Stimulated activated naive CD8-positive, alpha-beta T cell treated with anti-CD3 and anti-CD28 coated beads, Interleukin-15, Interleukin-2, amounts not matched to agents 100 ng/mL and 50 ng/mL, for 24 hours (primary cell): ENCODE data around the gene DGAT2L6.

ENCODE experiments used
- H3K27ac Mint-ChIP-seq: one replicate; pipeline ENCODE4 v1.8.0; 2021; ENCODE audit warnings: mild to moderate bottlenecking, mixed read lengths
- H3K27me3 Mint-ChIP-seq: one replicate; pipeline ENCODE4 v1.8.0; 2021; ENCODE audit warnings: mixed read lengths
- H3K36me3 Mint-ChIP-seq: one replicate; pipeline ENCODE4 v1.8.0; 2021; ENCODE audit warnings: low read depth, mixed read lengths
- H3K4me1 Mint-ChIP-seq: one replicate; pipeline ENCODE4 v1.8.0; 2021; ENCODE audit warnings: low read depth, mixed read lengths
- H3K4me3 Mint-ChIP-seq: one replicate; pipeline ENCODE4 v1.8.0; 2021; ENCODE audit warnings: mild to moderate bottlenecking, mixed read lengths
- H3K9me3 Mint-ChIP-seq: one replicate; pipeline ENCODE4 v1.8.0; 2021; ENCODE audit warnings: mixed read lengths

The DGAT2L6 gene

GRCh38 chrX:70176938-70177533, at the start of gene DGAT2L6:
Gene DGAT2L6 (plus strand): TSS chrX:70177483. CDS start chrX:70177583, 100 bp downstream.
- Mint-ChIP-seq H3K27ac (peak within 1 kb of the TSS; percentile 36), H3K27me3 (no peaks in the 10 kb centered on the region), H3K9me3 (no peaks in the 10 kb centered on the region), H3K36me3 (no peaks in the 10 kb centered on the region), H3K4me3 (no peak within 1 kb of the TSS), H3K4me1 (peaks cover 18% of the 10 kb centered on the region)

- Mint-ChIP-seq H3K27ac (no peak overlapping the region), H3K27me3 (no peaks in the 10 kb centered on the region), H3K36me3 (no peaks in the 10 kb centered on the region), H3K4me3 (no peak overlapping the region), H3K4me1 (peaks cover 17% of the 10 kb centered on the region), H3K9me3 (no peaks in the 10 kb centered on the region)
Observed at GRCh38 chrX:70128071-70128470, 49.2 kb upstream of the DGAT2L6 start.

- Mint-ChIP-seq H3K27me3 (no peaks in the 10 kb centered on the region), H3K4me1 (peaks cover 23% of the 10 kb centered on the region), H3K4me3 (no peak overlapping the region), H3K27ac (no peak overlapping the region), H3K36me3 (no peaks in the 10 kb centered on the region), H3K9me3 (no peaks in the 10 kb centered on the region)
Observed at GRCh38 chrX:70129816-70130215, 47.5 kb upstream of the DGAT2L6 start.

GRCh38 chrX:70132224-70132623, 45.1 kb upstream of the DGAT2L6 start:
- Mint-ChIP-seq H3K9me3 (no peaks in the 10 kb centered on the region), H3K36me3 (peaks cover 11% of the 10 kb centered on the region), H3K4me1 (peaks cover 35% of the 10 kb centered on the region), H3K27me3 (no peaks in the 10 kb centered on the region), H3K27ac (peak overlapping the region; percentile 21), H3K4me3 (peak overlapping the region; percentile 99)

- H3K27me3 Mint-ChIP-seq: no peaks in the 10 kb centered on the region
- peak overlapping the region; percentile 96 for H3K27ac Mint-ChIP-seq
- H3K4me1 Mint-ChIP-seq: peaks cover 37% of the 10 kb centered on the region
- H3K4me3 Mint-ChIP-seq: peak overlapping the region; percentile 99
- H3K9me3 Mint-ChIP-seq: no peaks in the 10 kb centered on the region
- H3K36me3 Mint-ChIP-seq: peaks cover 13% of the 10 kb centered on the region
Observed at GRCh38 chrX:70132877-70133302, 44.4 kb upstream of the DGAT2L6 start.

GRCh38 chrX:70133303-70134115, 43.8 kb upstream of the DGAT2L6 start, which contains the start of gene IGBP1:
Gene IGBP1 (plus strand): TSS chrX:70133447. CDS start chrX:70133948, 501 bp downstream.
- Mint-ChIP-seq H3K27ac (peak within 1 kb of the TSS; percentile 96), H3K4me3 (peak within 1 kb of the TSS; percentile 99), H3K9me3 (no peaks in the 10 kb centered on the region), H3K36me3 (peaks cover 13% of the 10 kb centered on the region), H3K27me3 (no peaks in the 10 kb centered on the region), H3K4me1 (peaks cover 37% of the 10 kb centered on the region)

GRCh38 chrX:70134116-70134477, 43.2 kb upstream of the DGAT2L6 start:
- Mint-ChIP-seq H3K4me1 (peaks cover 32% of the 10 kb centered on the region), H3K4me3 (peak overlapping the region; percentile 99), H3K36me3 (peaks cover 13% of the 10 kb centered on the region), H3K27ac (peak overlapping the region; percentile 96), H3K9me3 (no peaks in the 10 kb centered on the region), H3K27me3 (no peaks in the 10 kb centered on the region)

- Mint-ChIP-seq H3K4me1 (peaks cover 19% of the 10 kb centered on the region), H3K27me3 (no peaks in the 10 kb centered on the region), H3K4me3 (no peak overlapping the region), H3K9me3 (no peaks in the 10 kb centered on the region), H3K36me3 (peaks cover 30% of the 10 kb centered on the region), H3K27ac (no peak overlapping the region)
Observed at GRCh38 chrX:70138622-70139021, 38.7 kb upstream of the DGAT2L6 start.

GRCh38 chrX:70139736-70140135, 37.5 kb upstream of the DGAT2L6 start:
- no peak overlapping the region for H3K4me3 Mint-ChIP-seq
- H3K4me1 Mint-ChIP-seq: peaks cover 14% of the 10 kb centered on the region
- no peak overlapping the region for H3K27ac Mint-ChIP-seq
- H3K36me3 Mint-ChIP-seq: peaks cover 30% of the 10 kb centered on the region
- H3K27me3 Mint-ChIP-seq: no peaks in the 10 kb centered on the region
- no peaks in the 10 kb centered on the region for H3K9me3 Mint-ChIP-seq

GRCh38 chrX:70141373-70141772, 35.9 kb upstream of the DGAT2L6 start:
- Mint-ChIP-seq H3K27me3 (no peaks in the 10 kb centered on the region), H3K9me3 (no peaks in the 10 kb centered on the region), H3K27ac (no peak overlapping the region), H3K36me3 (peaks cover 23% of the 10 kb centered on the region), H3K4me1 (peaks cover 5% of the 10 kb centered on the region), H3K4me3 (no peak overlapping the region)

GRCh38 chrX:70166601-70167590, 10.4 kb upstream of the DGAT2L6 start:
- H3K4me3 Mint-ChIP-seq: no peak overlapping the region
- H3K36me3 Mint-ChIP-seq: peaks cover 21% of the 10 kb centered on the region
- no peaks in the 10 kb centered on the region for H3K27me3 Mint-ChIP-seq
- H3K9me3 Mint-ChIP-seq: no peaks in the 10 kb centered on the region
- H3K27ac Mint-ChIP-seq: peak overlapping the region; percentile 40
- peaks cover 5% of the 10 kb centered on the region for H3K4me1 Mint-ChIP-seq

- Mint-ChIP-seq H3K4me1 (peaks cover 5% of the 10 kb centered on the region), H3K36me3 (peaks cover 18% of the 10 kb centered on the region), H3K27ac (no peak overlapping the region), H3K9me3 (no peaks in the 10 kb centered on the region), H3K4me3 (no peak overlapping the region), H3K27me3 (no peaks in the 10 kb centered on the region)
Observed at GRCh38 chrX:70168238-70169188, 8.8 kb upstream of the DGAT2L6 start.

GRCh38 chrX:70169281-70169680, 8.0 kb upstream of the DGAT2L6 start:
- H3K9me3 Mint-ChIP-seq: no peaks in the 10 kb centered on the region
- peaks cover 14% of the 10 kb centered on the region for H3K36me3 Mint-ChIP-seq
- no peak overlapping the region for H3K4me3 Mint-ChIP-seq
- peaks cover 10% of the 10 kb centered on the region for H3K4me1 Mint-ChIP-seq
- no peaks in the 10 kb centered on the region for H3K27me3 Mint-ChIP-seq
- no peak overlapping the region for H3K27ac Mint-ChIP-seq

- Mint-ChIP-seq H3K9me3 (no peaks in the 10 kb centered on the region), H3K4me3 (no peak overlapping the region), H3K4me1 (peaks cover 14% of the 10 kb centered on the region), H3K27me3 (no peaks in the 10 kb centered on the region), H3K27ac (no peak overlapping the region), H3K36me3 (peaks cover 3% of the 10 kb centered on the region)
Observed at GRCh38 chrX:70171624-70172023, 5.7 kb upstream of the DGAT2L6 start.
